ENCODE results near the gene DCLK2. TPM values are rescaled to one million over a fixed set of nuclear protein-coding genes. Genes with fewer than 3 reads are reported as not detected.

DCLK2 gene
- total RNA-seq, 2 experiments from 2014 or later, result not detected

DNA sequence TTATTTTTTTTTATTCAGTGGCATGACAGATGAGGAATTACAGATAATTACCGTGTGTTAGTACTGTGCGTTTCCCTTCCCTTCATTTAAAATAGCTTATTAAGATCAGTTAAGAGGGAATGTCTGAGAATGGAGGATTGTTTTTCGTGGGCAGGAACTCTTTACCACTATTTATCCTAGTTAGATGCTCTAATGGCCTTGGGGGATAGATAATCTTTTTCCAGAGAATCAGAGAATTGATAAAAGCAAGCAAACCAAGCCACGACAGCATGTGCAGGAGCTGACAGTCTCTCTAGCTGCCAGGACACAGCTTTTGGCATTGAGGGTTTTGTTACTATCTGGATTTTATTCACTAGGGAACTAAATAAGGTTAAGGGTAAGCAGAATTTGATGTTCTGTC lies 128.7 kb downstream of the DCLK2 start:
- ChIA-PET POLR2A (no interaction called here), CTCF (no interaction called here)
- Mint-ChIP-seq H3K36me3 (ENCODE audit: low read depth) (no peaks in the 10 kb centered on the region), H3K4me1 (ENCODE audit: low read depth) (no peaks in the 10 kb centered on the region), H3K27ac (no peak overlapping the region), H3K27me3 (peaks cover 10% of the 10 kb centered on the region), H3K4me3 (no peak overlapping the region), H3K9me3 (no peaks in the 10 kb centered on the region)
- no peaks in the 10 kb centered on the region for H3K36me3 ChIP-seq (ENCODE audit: insufficient read depth, low read length)
- no peak for TF ChIP-seq CTCF (IDR thresholded peaks at IDR 0.05)
- intact Hi-C loops (cut with DNase I, micrococcal nuclease), result no loop called here
- no peak overlapping the region for H3K4me3 ChIP-seq (ENCODE audit: low read length)
- DNase-seq, result no peak
- no peak for ATAC-seq (ENCODE audit: poor library complexity)
- H3K4me1 ChIP-seq (ENCODE audit: insufficient read depth, low read length), result no peaks in the 10 kb centered on the region
- H3K27me3 ChIP-seq (ENCODE audit: control insufficient read depth in 1 of 2, insufficient read depth in 2 of 2, low read length in 2 of 2), result no peaks in the 10 kb centered on the region
- no peaks in the 10 kb centered on the region for H3K9me3 ChIP-seq (ENCODE audit: control insufficient read depth in 1 of 2, insufficient read depth in 1 of 2, low read length in 2 of 2)
- H3K27ac ChIP-seq (ENCODE audit: low read depth in 1 of 2, low read length in 2 of 2), result no peak overlapping the region

DNA sequence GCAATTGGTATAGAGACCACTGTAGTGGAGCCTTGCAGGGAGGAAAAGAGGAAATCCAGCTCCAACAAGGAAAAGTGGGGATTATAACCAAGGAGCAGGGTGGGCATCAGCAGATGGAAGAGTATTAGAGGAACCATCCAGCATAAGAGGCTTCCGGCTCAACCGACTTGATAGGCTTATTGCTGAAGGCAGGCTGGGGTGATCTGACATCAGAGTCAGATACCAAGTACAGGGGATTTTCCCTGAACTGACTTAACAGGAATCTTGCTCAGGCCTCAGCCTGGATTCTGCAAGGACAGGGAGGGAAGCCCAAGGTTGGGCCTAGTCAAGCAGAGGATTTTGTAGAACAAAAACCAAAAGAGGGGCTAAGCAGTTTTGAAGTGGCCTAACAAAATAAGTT lies 129.6 kb downstream of the DCLK2 start:
- Mint-ChIP-seq H3K36me3 (ENCODE audit: low read depth) (no peaks in the 10 kb centered on the region), H3K4me3 (no peak overlapping the region), H3K27me3 (peaks cover 9% of the 10 kb centered on the region), H3K27ac (no peak overlapping the region), H3K4me1 (ENCODE audit: low read depth) (no peaks in the 10 kb centered on the region), H3K9me3 (no peaks in the 10 kb centered on the region)
- H3K36me3 ChIP-seq (ENCODE audit: insufficient read depth, low read length), result no peaks in the 10 kb centered on the region
- intact Hi-C loops (cut with DNase I, micrococcal nuclease), result no loop called here
- ATAC-seq (ENCODE audit: poor library complexity) (no peak), DNase-seq (no peak)
- H3K27me3 ChIP-seq (ENCODE audit: control insufficient read depth in 1 of 2, insufficient read depth in 2 of 2, low read length in 2 of 2), result no peaks in the 10 kb centered on the region
- ChIA-PET POLR2A (no interaction called here), CTCF (no interaction called here)
- no peak overlapping the region for H3K27ac ChIP-seq (ENCODE audit: low read depth in 1 of 2, low read length in 2 of 2)
- H3K4me1 ChIP-seq (ENCODE audit: insufficient read depth, low read length), result no peaks in the 10 kb centered on the region
- H3K9me3 ChIP-seq (ENCODE audit: control insufficient read depth in 1 of 2, insufficient read depth in 1 of 2, low read length in 2 of 2), result no peaks in the 10 kb centered on the region
- no peak overlapping the region for H3K4me3 ChIP-seq (ENCODE audit: low read length)
- no peak for TF ChIP-seq CTCF (IDR thresholded peaks at IDR 0.05)

DNA sequence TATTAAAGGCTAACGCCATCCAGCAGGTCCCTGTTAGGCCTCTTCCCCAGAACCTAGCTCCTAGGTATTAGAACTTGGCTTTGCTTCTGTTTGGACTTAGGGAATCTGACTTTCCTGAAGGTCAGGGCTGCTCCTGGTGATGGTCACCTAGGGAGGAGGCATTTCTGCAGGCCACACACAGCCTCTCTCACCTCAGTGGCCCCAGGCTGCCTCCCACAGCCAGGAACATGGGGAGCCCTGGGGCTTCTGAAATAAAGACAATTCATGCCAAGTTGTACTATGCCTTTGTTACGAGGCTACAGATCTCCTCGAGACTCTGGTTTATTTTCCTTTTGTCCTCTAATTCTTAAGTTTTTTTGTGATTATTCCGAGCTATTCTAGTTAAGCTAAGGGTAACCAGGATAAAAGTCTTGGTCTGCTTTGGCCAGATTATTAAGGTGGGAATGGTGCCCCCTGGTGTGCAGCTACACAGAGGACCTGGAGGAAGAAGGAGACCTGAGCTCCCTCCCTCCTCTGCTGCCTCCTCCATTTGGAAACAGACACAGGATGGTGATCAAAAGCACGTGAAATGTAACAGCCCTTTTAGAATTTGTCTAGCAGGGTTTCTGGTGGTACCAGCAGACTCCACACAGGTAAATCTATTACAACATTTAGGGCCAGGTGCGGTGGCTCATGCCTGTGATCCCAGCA lies 131.0 kb downstream of the DCLK2 start:
- H3K4me3 ChIP-seq (ENCODE audit: low read length), result no peak overlapping the region
- Mint-ChIP-seq H3K36me3 (ENCODE audit: low read depth) (no peaks in the 10 kb centered on the region), H3K9me3 (no peaks in the 10 kb centered on the region), H3K4me3 (no peak overlapping the region), H3K27me3 (no peaks in the 10 kb centered on the region), H3K4me1 (ENCODE audit: low read depth) (no peaks in the 10 kb centered on the region), H3K27ac (no peak overlapping the region)
- ATAC-seq (ENCODE audit: poor library complexity) (no peak), DNase-seq (peak in 1 of 14 experiments; percentile 8)
- ChIA-PET POLR2A (interaction anchor here (0.6 kb wide), 1 partner anchor 584 kb away, joined by 4 read pairs; no protein-coding TSS in a partner anchor), CTCF (no interaction called here)
- H3K27ac ChIP-seq (ENCODE audit: low read depth in 1 of 2, low read length in 2 of 2), result no peak overlapping the region
- TF ChIP-seq CTCF (IDR thresholded peaks at IDR 0.05), result no peak
- intact Hi-C loops (cut with DNase I, micrococcal nuclease), result no loop called here
- H3K36me3 ChIP-seq (ENCODE audit: insufficient read depth, low read length), result no peaks in the 10 kb centered on the region
- no peaks in the 10 kb centered on the region for H3K9me3 ChIP-seq (ENCODE audit: control insufficient read depth in 1 of 2, insufficient read depth in 1 of 2, low read length in 2 of 2)
- H3K4me1 ChIP-seq (ENCODE audit: insufficient read depth, low read length), result no peaks in the 10 kb centered on the region
- H3K27me3 ChIP-seq (ENCODE audit: control insufficient read depth in 1 of 2, insufficient read depth in 2 of 2, low read length in 2 of 2), result no peaks in the 10 kb centered on the region

Data from CD4-positive, alpha-beta T cell (primary cell).